ENCODE data around the gene FAM185A. TPM values are rescaled to one million over a fixed set of nuclear protein-coding genes. Genes with fewer than 3 reads are reported as not detected.

The FAM185A gene
- total and polyA plus RNA-seq, 2 of the 8 experiments (the other 6 are each of a cell fraction or from before 2014, with no cell fraction given): 5.2 to 6.6 TPM

DNA sequence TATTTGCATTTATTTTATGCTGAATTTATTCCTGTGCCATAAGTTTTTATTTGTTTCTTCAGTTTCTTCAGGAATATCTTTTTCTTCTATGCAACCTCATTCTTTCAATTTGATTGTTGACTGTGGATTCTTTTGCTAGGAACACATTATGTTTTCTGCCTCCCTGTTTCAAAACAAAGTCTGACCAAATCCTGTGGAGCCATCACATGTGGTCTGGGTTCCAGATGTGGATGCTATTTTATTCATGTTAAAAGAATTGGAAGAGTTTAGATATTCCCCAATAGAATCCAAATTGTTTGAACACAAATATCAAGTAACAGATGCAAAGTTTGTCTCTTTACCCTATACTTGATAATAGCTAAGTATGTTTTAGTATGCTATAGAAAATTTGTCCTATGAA is 107.2 kb downstream of the FAM185A start:
- no peaks in the 10 kb centered on the region for H3K36me3 ChIP-seq (ENCODE audit: control insufficient read depth in 2 of 4, insufficient read depth in 4 of 4, low read length in 3 of 4)
- H3K4me2 ChIP-seq (ENCODE audit: insufficient read depth in 1 of 2, low read depth in 2 of 2, low read length in 2 of 2): no peak overlapping the region
- H2BK12ac ChIP-seq (ENCODE audit: low read depth, low read length): no peak overlapping the region
- H3K18ac ChIP-seq (ENCODE audit: extremely low read depth, low read length): no peak overlapping the region
- ChIA-PET POLR2A (ENCODE audit: partially characterized antibody) (no interaction called here), CTCF (ENCODE audit: partially characterized antibody) (no interaction called here)
- FAIRE-seq (no peak), DNase-seq (ENCODE audit: low read depth in 1 of 2, low spot score in 2 of 2) (no peak)
- no peak overlapping the region for H2AFZ ChIP-seq (ENCODE audit: low read length)
- no peak overlapping the region for H2BK5ac ChIP-seq (ENCODE audit: low read depth, low read length)
- H3K4ac ChIP-seq (replicated peaks; ENCODE audit: insufficient read length, low read depth, low read length): no peak overlapping the region
- no peak overlapping the region for H2BK15ac ChIP-seq (ENCODE audit: low read length)
- no peaks in the 10 kb centered on the region for H3K79me1 ChIP-seq (ENCODE audit: low read depth, low read length)
- peaks cover 0 to 4% (median 1%) of the 10 kb centered on the region in 4 experiments; a peak in 2 of 7 replicates for H3K4me1 ChIP-seq (replicated peaks in 1 of 4; ENCODE audit: control insufficient read depth in 3 of 4, insufficient read depth in 4 of 4, low read length in 3 of 4)
- no peak overlapping the region for H2BK120ac ChIP-seq (replicated peaks; ENCODE audit: low read depth, low read length)
- no peak overlapping the region for H4K91ac ChIP-seq (replicated peaks; ENCODE audit: insufficient read length, low read length)
- no peaks in the 10 kb centered on the region for H3K23me2 ChIP-seq (ENCODE audit: low read depth, low read length)
- no peak overlapping the region for H2AK5ac ChIP-seq (ENCODE audit: low read depth, low read length)
- H3K23ac ChIP-seq (ENCODE audit: insufficient read length): no peak overlapping the region
- no peaks in the 10 kb centered on the region for H3K27me3 ChIP-seq (replicated peaks in 1 of 4; ENCODE audit: control insufficient read depth in 3 of 4, extremely low read depth in 1 of 4, insufficient read depth in 3 of 4, low read length in 3 of 4)
- H4K20me1 ChIP-seq (replicated peaks in 1 of 2; ENCODE audit: control insufficient read depth in 1 of 2, insufficient read depth in 2 of 2, low read length in 2 of 2): no peaks in the 10 kb centered on the region
- no peak overlapping the region for H4K8ac ChIP-seq (ENCODE audit: extremely low read depth, insufficient read depth, low read length)
- no peak overlapping the region for H4K5ac ChIP-seq (ENCODE audit: insufficient read length, low read depth, low read length)
- H3K79me2 ChIP-seq (ENCODE audit: control insufficient read depth in 1 of 2, insufficient read depth in 2 of 2, low read length in 2 of 2): no peaks in the 10 kb centered on the region
- no peak overlapping the region for H3K14ac ChIP-seq (ENCODE audit: insufficient read length)
- no peak overlapping the region for H3K4me3 ChIP-seq (ENCODE audit: extremely low read depth in 1 of 4, insufficient read depth in 2 of 4, low read depth in 3 of 4, low read length in 4 of 4)
- no peak overlapping the region for H2BK20ac ChIP-seq (ENCODE audit: low read length)
- H3K9me3 ChIP-seq (ENCODE audit: insufficient read depth in 2 of 2, low read depth in 1 of 2, low read length in 1 of 2): no peaks in the 10 kb centered on the region
- no peak overlapping the region for H3K27ac ChIP-seq (ENCODE audit: low read depth, low read length)
- H3K9ac ChIP-seq (replicated peaks in 1 of 4; ENCODE audit: extremely low read depth in 1 of 4, low read depth in 3 of 4, low read length in 3 of 4): no peak overlapping the region
- no peak overlapping the region for H3K56ac ChIP-seq (replicated peaks; ENCODE audit: insufficient read length, low read depth, low read length)
- TF ChIP-seq, protein P1, sequence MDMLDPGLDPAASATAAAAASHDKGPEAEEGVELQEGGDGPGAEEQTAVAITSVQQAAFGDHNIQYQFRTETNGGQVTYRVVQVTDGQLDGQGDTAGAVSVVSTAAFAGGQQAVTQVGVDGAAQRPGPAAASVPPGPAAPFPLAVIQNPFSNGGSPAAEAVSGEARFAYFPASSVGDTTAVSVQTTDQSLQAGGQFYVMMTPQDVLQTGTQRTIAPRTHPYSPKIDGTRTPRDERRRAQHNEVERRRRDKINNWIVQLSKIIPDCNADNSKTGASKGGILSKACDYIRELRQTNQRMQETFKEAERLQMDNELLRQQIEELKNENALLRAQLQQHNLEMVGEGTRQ (IDR thresholded peaks at IDR 0.05; ENCODE audit: low read length): no peak
- no peak for TF ChIP-seq CBX8 (IDR thresholded peaks at IDR 0.05; ENCODE audit: borderline replicate concordance, low read depth, low read length)
- no peak for TF ChIP-seq NANOG (IDR thresholded peaks at IDR 0.05; ENCODE audit: insufficient read depth, low read depth, low read length, poor library complexity, severe bottlenecking)
- TF ChIP-seq, protein P2, sequence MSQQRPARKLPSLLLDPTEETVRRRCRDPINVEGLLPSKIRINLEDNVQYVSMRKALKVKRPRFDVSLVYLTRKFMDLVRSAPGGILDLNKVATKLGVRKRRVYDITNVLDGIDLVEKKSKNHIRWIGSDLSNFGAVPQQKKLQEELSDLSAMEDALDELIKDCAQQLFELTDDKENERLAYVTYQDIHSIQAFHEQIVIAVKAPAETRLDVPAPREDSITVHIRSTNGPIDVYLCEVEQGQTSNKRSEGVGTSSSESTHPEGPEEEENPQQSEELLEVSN (IDR thresholded peaks at IDR 0.05): no peak
- TF ChIP-seq HDAC6 (IDR thresholded peaks at IDR 0.05; ENCODE audit: low read depth, low read length): no peak
- no peak for TF ChIP-seq BRCA1 (IDR thresholded peaks at IDR 0.05; ENCODE audit: low read depth, low read length)
- no peak for TF ChIP-seq ASH2L (IDR thresholded peaks at IDR 0.05; ENCODE audit: low read length)
- no peak for TF ChIP-seq RXRA (IDR thresholded peaks at IDR 0.05; ENCODE audit: insufficient read depth, low read depth, low read length)
- no peak for TF ChIP-seq SAP30 (IDR thresholded peaks at IDR 0.05; ENCODE audit: insufficient read depth, insufficient replicate concordance, low read length)
- TF ChIP-seq CEBPB (IDR thresholded peaks at IDR 0.05; ENCODE audit: low read depth, low read length): no peak
- no peak for TF ChIP-seq POLR2AphosphoS5 (IDR thresholded peaks at IDR 0.05; ENCODE audit: low read depth, low read length)
- no peak for TF ChIP-seq CHD2 (IDR thresholded peaks at IDR 0.05; ENCODE audit: low read length)
- no peak for TF ChIP-seq BACH1 (IDR thresholded peaks at IDR 0.05; ENCODE audit: low read length)
- TF ChIP-seq RBBP5 (IDR thresholded peaks at IDR 0.05; ENCODE audit: borderline replicate concordance, low read depth, low read length): no peak

Data from H1 (cell line).